Esophagus squamous epithelium (tissue), 4 donors: ENCODE results near the gene AHR.

Source experiments
- POLR2A ChIP-seq, 4 donors: fragments of 450-650 bp; IDR thresholded peaks; one replicate each; pipeline ENCODE4 v1.6.1; 2017; ENCODE audit warnings: antibody characterized with exemption in 4 of 4, mild to moderate bottlenecking in 4 of 4, moderate library complexity in 3 of 4
- TF ChIP-seq, protein P1 (sequence below), 6 experiments: fragments of 450-650 bp in 4 of 6; fragments of 200-600 bp in 2 of 6; sonication (generic) in 2 of 6; IDR thresholded peaks; one replicate each; pipeline ENCODE4 v1.5.1; 2016 to 2019; ENCODE audit warnings: antibody characterized with exemption in 6 of 6, mild to moderate bottlenecking in 4 of 6, moderate library complexity in 4 of 6

DNA sequence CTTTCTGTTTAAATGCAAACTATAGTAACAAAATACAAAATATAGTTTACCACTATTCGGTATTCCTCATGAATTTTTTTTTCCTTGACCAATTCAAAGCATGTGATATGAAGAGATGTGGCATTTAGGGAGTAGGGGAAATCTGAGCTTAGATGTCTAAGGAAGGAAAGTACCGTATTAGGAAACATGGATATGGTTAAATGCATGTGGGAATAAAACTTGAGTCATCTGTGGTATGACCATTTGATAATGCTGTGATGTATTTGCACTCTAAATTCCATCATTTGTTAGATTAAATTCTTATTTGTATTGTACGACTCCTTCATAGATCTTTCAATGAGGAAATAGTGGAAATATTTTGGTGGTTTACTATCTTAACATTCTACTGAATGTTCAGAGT is 19.7 kb downstream of the AHR start:
- TF ChIP-seq, protein P1, sequence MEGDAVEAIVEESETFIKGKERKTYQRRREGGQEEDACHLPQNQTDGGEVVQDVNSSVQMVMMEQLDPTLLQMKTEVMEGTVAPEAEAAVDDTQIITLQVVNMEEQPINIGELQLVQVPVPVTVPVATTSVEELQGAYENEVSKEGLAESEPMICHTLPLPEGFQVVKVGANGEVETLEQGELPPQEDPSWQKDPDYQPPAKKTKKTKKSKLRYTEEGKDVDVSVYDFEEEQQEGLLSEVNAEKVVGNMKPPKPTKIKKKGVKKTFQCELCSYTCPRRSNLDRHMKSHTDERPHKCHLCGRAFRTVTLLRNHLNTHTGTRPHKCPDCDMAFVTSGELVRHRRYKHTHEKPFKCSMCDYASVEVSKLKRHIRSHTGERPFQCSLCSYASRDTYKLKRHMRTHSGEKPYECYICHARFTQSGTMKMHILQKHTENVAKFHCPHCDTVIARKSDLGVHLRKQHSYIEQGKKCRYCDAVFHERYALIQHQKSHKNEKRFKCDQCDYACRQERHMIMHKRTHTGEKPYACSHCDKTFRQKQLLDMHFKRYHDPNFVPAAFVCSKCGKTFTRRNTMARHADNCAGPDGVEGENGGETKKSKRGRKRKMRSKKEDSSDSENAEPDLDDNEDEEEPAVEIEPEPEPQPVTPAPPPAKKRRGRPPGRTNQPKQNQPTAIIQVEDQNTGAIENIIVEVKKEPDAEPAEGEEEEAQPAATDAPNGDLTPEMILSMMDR (IDR thresholded peaks at IDR 0.05): no peak
- no peak for TF ChIP-seq POLR2A (IDR thresholded peaks at IDR 0.05)
